GM12865 (cell line): ENCODE measurements around the gene ANO6.

Experiments
- DNase-seq: peaks from one replicate; pipeline ENCODE4 v3.0.0; 2010; ENCODE audit warnings: low read depth
- H3K4me3 ChIP-seq: 2 replicates; pipeline ENCODE4 v1.5.1; 2011; ENCODE audit warnings: mild to moderate bottlenecking, low read depth, low read length, control low read depth
- CTCF ChIP-seq: IDR thresholded peaks from 2 replicates; pipeline ENCODE4 v1.5.1; 2011; ENCODE audit warnings: low read length, control low read depth, low read depth, inconsistent platforms; ENCODE audit not compliant: insufficient read depth; ENCODE audit errors: missing control alignments

ANO6 gene

GRCh38 chr12:45227316-45228067, 11.6 kb downstream of the ANO6 start:
- no peak for DNase-seq
- no peak for TF ChIP-seq CTCF
- H3K4me3 ChIP-seq, result no peak overlapping the region

GRCh38 chr12:45231515-45232145, 15.7 kb downstream of the ANO6 start:
- no peak overlapping the region for H3K4me3 ChIP-seq

GRCh38 chr12:45232146-45232755, 16.4 kb downstream of the ANO6 start:
- H3K4me3 ChIP-seq, result no peak overlapping the region

More at GRCh38 chr12:45231515-45232145, 15.7 kb downstream of the ANO6 start:
- DNase-seq, result no peak
- TF ChIP-seq CTCF, result no peak

GRCh38 chr12:45232756-45233372, 17.0 kb downstream of the ANO6 start:
- TF ChIP-seq CTCF, result no peak
- peak; percentile 63 for DNase-seq
- H3K4me3 ChIP-seq, result no peak overlapping the region

More at GRCh38 chr12:45232146-45232755, 16.4 kb downstream of the ANO6 start:
- DNase-seq, result no peak
- TF ChIP-seq CTCF, result no peak

GRCh38 chr12:45234139-45234865, 18.4 kb downstream of the ANO6 start:
- peak overlapping the region; percentile 35 for H3K4me3 ChIP-seq
- TF ChIP-seq CTCF, result no peak
- peak; percentile 40 for DNase-seq
